Tibial nerve (tissue), 4 donors: Measurements from ENCODE around the gene KCNK1. TPM values are rescaled to one million over a fixed set of nuclear protein-coding genes. Genes with fewer than 3 reads are reported as not detected.

Experiments used
- DNase-seq, 2 donors: peaks; one replicate each; pipeline ENCODE4 v3.0.0-alpha.2; 2019; ENCODE audit warnings: low spot score in 2 of 2
- H3K27ac ChIP-seq, 4 donors: fragments of 200-600 bp; sonication (generic) in 3 of 4; one replicate each; pipeline ENCODE4 v1.5.1; 2017 to 2019; ENCODE audit warnings: mild to moderate bottlenecking in 1 of 4
- H3K27me3 ChIP-seq, 2 donors: fragments of 200-600 bp; sonication (generic) in 1 of 2; one replicate each; pipeline versions ENCODE4 v1.5.1 to v1.6.0; 2017 to 2019
- H3K36me3 ChIP-seq, 3 donors: fragments of 200-600 bp; sonication (generic); one replicate each; pipeline ENCODE4 v1.5.1; 2018 to 2019
- H3K4me1 ChIP-seq, 4 donors: fragments of 200-600 bp; sonication (generic) in 3 of 4; one replicate each; pipeline ENCODE4 v1.5.1; 2017 to 2019
- H3K4me3 ChIP-seq, 4 donors: fragments of 200-600 bp; sonication (generic) in 3 of 4; one replicate each; pipeline ENCODE4 v1.5.1; 2017 to 2019; ENCODE audit warnings: mild to moderate bottlenecking in 1 of 4, moderate library complexity in 1 of 4
- H3K9me3 ChIP-seq, 4 donors: fragments of 200-600 bp; sonication (generic) in 3 of 4; one replicate each; pipeline ENCODE4 v1.5.1; 2017 to 2019
- EP300 ChIP-seq, 2 donors: sonication (generic); formaldehyde crosslinking; IDR thresholded peaks; one replicate each; pipeline ENCODE4 v1.6.1; 2017; ENCODE audit warnings: antibody characterized with exemption in 2 of 2, mild to moderate bottlenecking in 1 of 2
- POLR2A ChIP-seq, 2 donors: fragments of 450-650 bp; IDR thresholded peaks; one replicate each; pipeline ENCODE4 v1.6.1; 2017; ENCODE audit warnings: antibody characterized with exemption in 2 of 2, mild to moderate bottlenecking in 2 of 2, moderate library complexity in 2 of 2
- WGBS, 2 donors: methylation state at CpG; one replicate each; pipeline ENCODE4 v1.1.5; 2018; 5-methylcytosine and 5-hydroxymethylcytosine counted together
- total RNA-seq, 4 donors: library from RNA; depleted of rRNA; stranded (reverse); fragments of >200 nt; gene quantifications; one replicate each; pipeline ENCODE4 v1.1.0, GENCODE V29; 2016
- TF ChIP-seq, protein P1 (sequence below), 5 experiments: fragments of 200-600 bp in 3 of 5; fragments of 450-650 bp in 2 of 5; sonication (generic) in 3 of 5; IDR thresholded peaks; one replicate each; pipeline ENCODE4 v1.5.1; 2016 to 2019; ENCODE audit warnings: antibody characterized with exemption in 5 of 5, mild to moderate bottlenecking in 3 of 5, moderate library complexity in 2 of 5

KCNK1 gene
- total RNA-seq, 4 donors from 2014 or later: 3.7 to 6.5 (median 4.9) TPM

DNA sequence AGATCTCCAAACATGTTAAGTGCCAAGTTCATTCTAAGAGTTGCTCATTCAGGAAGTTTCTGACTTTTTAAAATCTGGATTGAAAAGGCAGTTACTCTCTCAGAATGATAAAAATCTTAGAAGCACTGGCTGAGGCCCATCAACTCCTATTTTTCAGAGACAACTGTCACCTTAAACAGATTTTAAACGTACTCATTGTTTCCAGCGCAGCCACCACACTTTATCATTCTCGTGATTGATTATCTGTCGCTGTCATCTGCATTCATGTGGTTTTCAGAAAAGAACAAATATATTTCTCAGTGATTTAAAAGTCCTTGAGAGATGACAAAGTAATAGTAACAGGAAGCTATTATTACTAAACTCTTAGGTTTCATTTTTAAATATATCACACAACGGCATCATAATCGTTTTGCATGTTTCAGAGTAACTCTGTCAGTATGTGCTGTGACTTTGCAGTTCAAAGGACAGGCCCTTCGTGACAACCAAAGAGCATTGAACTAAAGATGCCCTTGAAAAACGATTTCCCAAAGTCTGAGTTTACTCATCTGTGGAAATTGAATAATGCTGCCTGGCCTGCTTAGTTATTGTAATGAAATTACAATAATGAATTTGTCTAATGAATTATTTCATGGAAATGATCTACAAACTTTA, 14.9 kb upstream of the KCNK1 start:
- no peak for TF ChIP-seq POLR2A (IDR thresholded peaks at IDR 0.05)
- TF ChIP-seq, protein P1, sequence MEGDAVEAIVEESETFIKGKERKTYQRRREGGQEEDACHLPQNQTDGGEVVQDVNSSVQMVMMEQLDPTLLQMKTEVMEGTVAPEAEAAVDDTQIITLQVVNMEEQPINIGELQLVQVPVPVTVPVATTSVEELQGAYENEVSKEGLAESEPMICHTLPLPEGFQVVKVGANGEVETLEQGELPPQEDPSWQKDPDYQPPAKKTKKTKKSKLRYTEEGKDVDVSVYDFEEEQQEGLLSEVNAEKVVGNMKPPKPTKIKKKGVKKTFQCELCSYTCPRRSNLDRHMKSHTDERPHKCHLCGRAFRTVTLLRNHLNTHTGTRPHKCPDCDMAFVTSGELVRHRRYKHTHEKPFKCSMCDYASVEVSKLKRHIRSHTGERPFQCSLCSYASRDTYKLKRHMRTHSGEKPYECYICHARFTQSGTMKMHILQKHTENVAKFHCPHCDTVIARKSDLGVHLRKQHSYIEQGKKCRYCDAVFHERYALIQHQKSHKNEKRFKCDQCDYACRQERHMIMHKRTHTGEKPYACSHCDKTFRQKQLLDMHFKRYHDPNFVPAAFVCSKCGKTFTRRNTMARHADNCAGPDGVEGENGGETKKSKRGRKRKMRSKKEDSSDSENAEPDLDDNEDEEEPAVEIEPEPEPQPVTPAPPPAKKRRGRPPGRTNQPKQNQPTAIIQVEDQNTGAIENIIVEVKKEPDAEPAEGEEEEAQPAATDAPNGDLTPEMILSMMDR (IDR thresholded peaks at IDR 0.05): no peak
- TF ChIP-seq EP300 (IDR thresholded peaks at IDR 0.05): no peak
- Histone ChIP-seq H3K27me3 (no peaks in the 10 kb centered on the region), H3K27ac (no peak overlapping the region), H3K9me3 (peaks cover 0 to 8% (median 0%) of the 10 kb centered on the region in 4 donors), H3K4me1 (no peaks in the 10 kb centered on the region), H3K4me3 (no peak overlapping the region), H3K36me3 (no peaks in the 10 kb centered on the region)
- no peak for DNase-seq
- 40 to 43% methylated on average over 8 of the region's 8 CpGs for WGBS, 2 donors

DNA sequence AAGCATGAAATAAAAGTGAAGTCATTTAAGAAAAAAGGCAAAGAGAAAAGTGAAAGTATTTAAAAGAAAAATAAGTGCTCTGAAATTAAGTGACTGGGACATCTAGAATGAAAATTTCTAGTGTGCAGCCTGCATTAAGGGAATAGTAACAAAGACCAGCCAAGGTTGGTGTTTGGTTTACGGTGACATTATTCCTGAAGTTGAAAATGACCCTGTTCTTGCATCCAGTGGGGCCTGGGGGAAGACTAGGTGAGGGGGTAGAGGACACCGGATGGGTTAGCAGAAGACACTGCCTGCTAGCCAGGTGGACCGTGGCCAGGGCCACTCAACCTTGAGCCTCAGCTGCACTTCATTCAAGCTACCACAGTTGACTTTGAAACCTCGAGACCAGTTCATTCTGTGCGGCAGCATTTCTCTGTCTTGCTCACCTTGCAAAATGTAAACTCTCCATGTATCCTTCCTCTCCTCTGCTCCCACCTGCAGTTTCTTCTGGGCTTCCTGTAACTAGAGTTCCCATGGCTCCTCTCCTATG, 14.3 kb upstream of the KCNK1 start:
- H3K9me3 ChIP-seq: peaks cover 0 to 14% (median 0%) of the 10 kb centered on the region in 4 donors
- H3K27me3 ChIP-seq: no peaks in the 10 kb centered on the region
- TF ChIP-seq EP300 (IDR thresholded peaks at IDR 0.05) (no peak), POLR2A (IDR thresholded peaks at IDR 0.05) (no peak)
- TF ChIP-seq, protein P1 (IDR thresholded peaks at IDR 0.05): no peak
- H3K4me3 ChIP-seq: no peak overlapping the region
- H3K36me3 ChIP-seq: no peaks in the 10 kb centered on the region
- 70 to 91% methylated on average over 5 of the region's 5 CpGs for WGBS, 2 donors
- no peak for DNase-seq
- no peak overlapping the region for H3K27ac ChIP-seq
- no peaks in the 10 kb centered on the region for H3K4me1 ChIP-seq

GRCh38 chr1:233600488-233600887, 13.4 kb upstream of the KCNK1 start:
- DNase-seq: no peak
- 35 to 63% methylated on average over 1 of the region's 1 CpG for WGBS, 2 donors

GRCh38 chr1:233603478-233603877, 10.4 kb upstream of the KCNK1 start:
- Histone ChIP-seq H3K4me3 (no peak overlapping the region), H3K4me1 (no peaks in the 10 kb centered on the region), H3K27ac (no peak overlapping the region), H3K9me3 (peaks cover 0 to 19% (median 0%) of the 10 kb centered on the region in 4 donors), H3K36me3 (no peaks in the 10 kb centered on the region), H3K27me3 (no peaks in the 10 kb centered on the region)
- DNase-seq: no peak
- 32 to 33% methylated on average over 2 of the region's 2 CpGs for WGBS, 2 donors
- TF ChIP-seq POLR2A (IDR thresholded peaks at IDR 0.05): no peak
- TF ChIP-seq, protein P1 (IDR thresholded peaks at IDR 0.05): no peak
- TF ChIP-seq EP300 (IDR thresholded peaks at IDR 0.05): no peak

More at GRCh38 chr1:233600488-233600887, 13.4 kb upstream of the KCNK1 start:
- H3K27ac ChIP-seq: no peak overlapping the region
- TF ChIP-seq POLR2A (IDR thresholded peaks at IDR 0.05): no peak
- TF ChIP-seq EP300 (IDR thresholded peaks at IDR 0.05): no peak
- TF ChIP-seq, protein P1 (IDR thresholded peaks at IDR 0.05): no peak
- H3K9me3 ChIP-seq: peaks cover 0 to 19% (median 0%) of the 10 kb centered on the region in 4 donors
- no peak overlapping the region for H3K4me3 ChIP-seq
- no peaks in the 10 kb centered on the region for H3K4me1 ChIP-seq
- H3K36me3 ChIP-seq: no peaks in the 10 kb centered on the region
- no peaks in the 10 kb centered on the region for H3K27me3 ChIP-seq

GRCh38 chr1:233605205-233605604, 8.7 kb upstream of the KCNK1 start:
- TF ChIP-seq, protein P1 (IDR thresholded peaks at IDR 0.05): no peak
- TF ChIP-seq EP300 (IDR thresholded peaks at IDR 0.05) (no peak), POLR2A (IDR thresholded peaks at IDR 0.05) (no peak)
- 84 to 85% methylated on average over 2 of the region's 2 CpGs for WGBS, 2 donors
- Histone ChIP-seq H3K36me3 (no peaks in the 10 kb centered on the region), H3K4me3 (no peak overlapping the region), H3K27me3 (no peaks in the 10 kb centered on the region), H3K4me1 (no peaks in the 10 kb centered on the region), H3K27ac (no peak overlapping the region), H3K9me3 (peaks cover 0 to 19% (median 0%) of the 10 kb centered on the region in 4 donors)
- no peak for DNase-seq
